ENCODE data around the gene TRIM4.
"Not testable (repeated sequence)": the region's sequence is repeated elsewhere in the genome, so short reads cannot be mapped to it uniquely, and the experiment has no call there.

TRIM4 gene

DNA sequence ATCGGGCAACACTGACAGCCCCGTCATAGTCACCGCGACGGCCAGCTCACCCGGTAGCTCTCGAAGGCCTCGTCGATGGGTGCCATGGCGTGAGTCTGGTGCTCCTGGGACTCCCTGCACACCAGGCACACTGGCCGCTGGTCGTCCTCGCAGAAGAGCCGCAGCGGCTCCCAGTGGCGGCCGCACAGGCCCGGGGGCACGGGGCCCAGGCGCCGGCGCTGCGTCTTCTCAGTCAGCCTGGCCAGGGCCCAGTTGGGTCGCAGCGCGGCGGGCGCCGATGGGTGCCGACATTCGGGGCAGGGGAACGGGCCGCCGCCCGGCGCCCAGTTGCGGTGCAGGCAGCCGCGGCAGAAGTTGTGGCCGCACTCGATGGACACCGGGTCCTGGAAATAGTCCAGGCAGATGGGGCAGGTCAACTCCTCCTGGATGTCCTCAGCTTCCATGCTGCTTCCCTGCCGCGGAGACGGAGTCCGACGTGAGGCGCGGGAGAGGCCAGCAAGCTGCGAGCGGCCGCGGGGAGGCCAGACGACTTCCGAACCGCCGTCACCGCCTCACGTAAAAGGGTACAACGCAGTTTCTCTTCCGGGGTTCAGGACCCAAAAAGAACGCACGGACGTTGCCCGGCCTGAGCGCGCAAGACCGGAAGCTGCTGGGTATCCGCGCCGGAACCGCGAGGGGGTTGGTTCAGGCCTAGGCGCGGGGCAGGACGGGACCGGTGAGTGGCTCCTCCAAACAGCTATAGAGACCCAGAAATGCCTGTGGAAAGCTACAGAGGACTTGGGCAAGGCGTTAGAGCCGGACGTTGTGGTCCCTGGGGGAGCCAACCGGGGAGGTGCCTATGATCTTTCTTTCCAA, at the start of gene TRIM4:
TRIM4 (minus strand) TSS at position 572 of the 855 bp plus-strand sequence; CDS start at position 443, 129 bp downstream.
- peak; percentile 93 for DNase-seq (ENCODE audit: low spot score)

DNA sequence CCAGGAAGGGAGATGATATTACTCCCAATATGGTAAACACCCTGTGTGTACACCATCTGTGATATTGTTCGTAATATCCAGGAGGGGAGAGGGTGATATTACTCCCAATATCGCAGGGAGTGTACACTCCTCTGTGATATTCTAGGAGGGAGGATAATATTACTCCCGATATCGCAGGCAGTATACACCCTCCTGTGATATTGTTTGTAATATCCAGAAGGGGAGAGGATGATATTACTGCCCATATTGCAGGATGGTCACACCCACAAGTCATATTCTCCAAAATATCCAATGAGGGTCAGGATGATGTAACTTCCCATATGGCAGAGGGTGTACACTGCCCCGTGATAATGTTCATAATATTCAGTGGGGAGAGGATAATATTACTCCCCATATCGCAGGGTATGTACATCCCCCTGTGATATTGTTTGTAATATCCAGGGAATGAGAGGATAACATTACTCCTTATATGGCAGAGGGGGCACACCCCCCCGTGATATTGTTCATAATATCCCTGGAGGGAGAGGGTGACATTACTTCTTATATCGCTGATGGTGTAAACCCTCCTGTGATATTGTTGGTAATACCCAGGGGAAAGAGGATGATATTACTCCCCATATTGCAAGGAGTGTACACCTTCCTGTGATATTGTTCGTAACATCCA, 39.4 kb upstream of the TRIM4 start:
- DNase-seq (ENCODE audit: low spot score) = no peak

DNA sequence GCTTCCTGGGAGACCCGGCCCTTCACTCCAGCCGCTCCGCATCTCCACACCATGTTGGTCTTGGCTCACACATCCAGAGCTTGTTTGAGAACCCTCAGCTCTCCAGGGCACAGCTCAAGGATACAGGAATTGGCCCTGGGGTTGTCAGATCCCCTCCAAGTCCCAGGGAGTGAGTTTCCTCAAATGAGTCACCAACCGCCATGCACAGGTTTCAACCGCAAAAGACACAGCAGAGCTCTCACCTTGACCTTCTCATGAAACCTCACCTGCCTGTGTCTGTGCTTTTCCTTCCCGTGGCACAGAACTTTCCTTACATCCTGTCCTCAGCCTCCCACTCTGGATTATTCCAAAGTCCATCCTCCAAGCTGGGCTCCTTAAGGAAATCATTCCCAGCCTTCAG, 35.9 kb upstream of the TRIM4 start:
- DNase-seq (ENCODE audit: low spot score) = no peak

- DNase-seq (ENCODE audit: low spot score) = not testable (repeated sequence)
These were observed 35.3 kb upstream of the TRIM4 start for GRCh38 chr7:99954643-99955042.

- DNase-seq (ENCODE audit: low spot score) = no peak
These were observed 34.3 kb upstream of the TRIM4 start for GRCh38 chr7:99953649-99954048.

GRCh38 chr7:99952649-99953048, 33.3 kb upstream of the TRIM4 start:
- not testable (repeated sequence) for DNase-seq (ENCODE audit: low spot score)

- DNase-seq (ENCODE audit: low spot score) = not testable (repeated sequence)
These were observed 31.5 kb upstream of the TRIM4 start for GRCh38 chr7:99950819-99951218.

- DNase-seq (ENCODE audit: low spot score) = no peak
These were observed 30.4 kb upstream of the TRIM4 start for GRCh38 chr7:99949645-99950228.

GRCh38 chr7:99947608-99948007, 28.3 kb upstream of the TRIM4 start:
- no peak for DNase-seq (ENCODE audit: low spot score)

DNA sequence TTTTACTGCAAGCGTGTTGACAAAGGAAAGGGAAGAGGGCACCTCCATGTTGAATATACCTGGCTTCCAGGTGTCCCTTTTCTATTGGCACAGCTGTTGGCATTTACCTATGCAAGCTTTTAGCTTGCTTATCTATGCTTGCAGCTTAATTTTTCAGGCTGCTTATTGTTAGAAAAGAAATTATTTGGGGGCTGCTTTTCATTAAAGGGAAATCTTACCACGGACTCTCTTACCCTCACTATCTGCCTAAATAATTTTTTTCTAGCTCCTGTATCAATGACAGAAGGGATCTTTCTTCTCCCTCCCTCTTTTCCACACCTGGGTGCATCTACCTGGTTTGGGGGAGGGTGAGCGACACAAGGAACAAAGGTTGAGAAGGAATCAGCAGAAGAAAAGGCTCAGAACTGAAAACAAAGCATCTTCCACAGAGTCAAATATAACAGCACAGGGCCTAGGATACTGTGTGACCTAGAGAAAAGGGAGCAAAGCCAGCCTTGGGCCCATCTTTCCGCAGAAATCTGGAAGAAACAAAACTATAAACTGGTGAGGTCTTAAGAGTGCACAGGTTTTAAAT, 25.3 kb upstream of the TRIM4 start:
- DNase-seq (ENCODE audit: low spot score) = no peak

DNA sequence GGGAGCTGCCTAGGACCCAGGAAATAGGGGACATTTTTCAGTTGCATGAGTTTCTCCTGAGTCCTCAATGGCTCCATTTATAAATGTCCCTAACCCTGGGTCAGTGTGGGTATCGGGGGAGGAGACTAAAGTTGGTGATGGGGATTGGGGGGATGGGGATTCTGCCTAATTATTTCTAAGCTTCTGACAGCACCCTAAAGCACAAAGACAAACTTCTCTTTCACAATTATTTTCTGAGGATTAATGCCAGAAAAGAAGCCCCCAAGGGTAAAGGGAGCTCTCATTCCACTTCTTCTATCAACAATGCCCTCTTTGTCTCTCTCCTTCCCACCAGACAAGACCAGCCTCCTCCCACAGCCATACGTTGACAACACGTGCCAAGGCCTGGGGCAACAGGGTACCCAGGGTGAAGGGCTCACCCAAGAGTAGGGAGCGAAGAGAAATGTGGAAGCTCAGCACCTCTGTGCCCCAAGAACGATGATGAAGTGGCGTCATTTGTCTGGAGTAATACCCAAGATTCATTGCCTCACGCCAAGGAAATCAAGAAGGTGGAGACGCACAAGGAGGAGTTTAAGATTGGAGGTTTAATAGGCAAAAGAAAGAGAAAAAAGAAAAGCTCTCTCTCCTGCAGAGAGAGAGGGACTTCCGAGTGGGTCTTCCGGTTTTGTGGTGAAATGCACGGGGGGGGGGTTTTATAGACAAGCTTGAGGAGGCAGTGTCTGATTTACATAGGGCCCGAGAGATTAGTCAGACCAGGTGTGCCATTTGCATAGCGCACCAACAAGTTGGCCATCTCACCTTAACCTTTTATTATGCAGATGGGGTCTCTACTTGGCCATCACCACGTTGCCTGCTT, 24.5 kb upstream of the TRIM4 start:
- DNase-seq (ENCODE audit: low spot score) = no peak

GRCh38 chr7:99938296-99938695, 19.0 kb upstream of the TRIM4 start:
- no peak for DNase-seq (ENCODE audit: low spot score)

DNA sequence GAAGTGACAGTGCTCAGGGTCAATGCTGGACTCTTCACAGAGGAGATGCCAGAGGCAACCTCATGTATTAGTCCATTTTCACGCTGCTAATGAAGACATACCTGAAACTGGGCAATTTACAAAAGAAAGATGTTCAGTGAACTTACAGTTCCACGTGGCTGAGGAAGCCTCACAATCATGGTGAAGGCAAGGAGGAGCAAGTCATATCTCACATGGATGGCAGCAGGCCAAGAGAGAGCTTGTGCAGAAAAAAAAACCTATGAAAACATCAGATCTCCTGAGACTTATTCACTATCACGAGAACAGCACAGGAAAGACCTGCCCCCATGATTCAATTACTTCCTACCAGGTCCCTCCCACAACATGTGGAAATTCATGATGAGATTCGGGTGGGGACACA, 15.7 kb upstream of the TRIM4 start:
- not testable (repeated sequence) for DNase-seq (ENCODE audit: low spot score)

DNA sequence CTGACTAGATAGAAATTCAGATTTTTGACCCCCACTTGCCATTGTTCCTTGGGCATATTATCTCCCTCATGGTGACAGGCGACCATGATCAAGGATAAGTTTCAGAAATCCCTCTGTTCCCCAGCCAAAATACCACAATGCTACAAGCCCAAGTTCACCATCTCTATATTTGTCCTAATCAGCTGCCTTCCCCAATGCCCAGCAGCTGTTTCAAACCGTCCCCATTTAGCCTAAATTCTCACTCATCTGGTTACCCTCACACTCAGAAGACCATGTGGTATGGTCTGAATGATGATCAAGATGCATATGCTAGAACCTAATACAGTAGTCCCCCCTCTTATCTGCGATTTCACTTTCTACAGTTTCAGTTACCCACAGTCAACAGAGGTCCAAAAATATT, 11.0 kb upstream of the TRIM4 start:
- DNase-seq (ENCODE audit: low spot score) = no peak

- DNase-seq (ENCODE audit: low spot score) = no peak
These were observed 10.4 kb upstream of the TRIM4 start for GRCh38 chr7:99929730-99930053.

DNA sequence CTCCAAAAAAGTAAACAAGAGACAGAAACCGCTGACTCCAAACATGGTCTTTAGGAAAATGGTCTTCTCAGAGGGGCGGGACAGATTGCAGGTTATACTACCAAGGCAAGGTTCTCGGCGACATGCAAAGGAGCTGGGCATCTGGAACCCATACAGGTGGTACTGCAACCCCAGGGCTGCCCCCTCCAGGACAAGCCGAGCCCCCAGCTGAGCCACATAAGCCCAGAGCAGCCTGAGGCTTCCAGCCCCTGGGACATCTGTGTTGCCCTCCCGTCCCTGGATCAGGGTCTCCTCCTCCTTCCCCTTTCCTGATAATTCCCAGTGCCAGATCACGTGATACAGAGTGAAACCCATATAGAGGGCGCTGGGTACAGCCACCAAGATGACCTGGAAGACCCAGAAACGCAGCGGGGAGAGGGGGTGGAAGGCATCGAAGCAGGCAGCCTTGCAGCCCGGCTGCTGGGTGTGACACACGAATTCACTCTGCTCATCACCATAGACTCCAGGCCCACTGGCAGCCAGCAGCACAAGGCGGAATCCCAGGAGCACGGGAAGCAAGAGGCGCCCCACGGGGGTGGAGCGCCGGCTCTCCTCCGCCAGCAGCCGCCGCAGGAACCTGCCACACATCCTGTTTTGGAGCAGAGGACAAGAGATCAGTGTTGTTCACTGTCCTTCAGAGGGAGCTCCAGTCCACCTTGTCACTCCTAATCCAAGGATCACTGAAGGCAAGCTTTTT, 9.8 kb upstream of the TRIM4 start, which contains the start of gene GJC3:
GJC3 (minus strand) TSS at position 627 of the 736 bp plus-strand sequence; CDS start at position 627, 0 bp downstream.
- peak; percentile 74 for DNase-seq (ENCODE audit: low spot score)

DNA sequence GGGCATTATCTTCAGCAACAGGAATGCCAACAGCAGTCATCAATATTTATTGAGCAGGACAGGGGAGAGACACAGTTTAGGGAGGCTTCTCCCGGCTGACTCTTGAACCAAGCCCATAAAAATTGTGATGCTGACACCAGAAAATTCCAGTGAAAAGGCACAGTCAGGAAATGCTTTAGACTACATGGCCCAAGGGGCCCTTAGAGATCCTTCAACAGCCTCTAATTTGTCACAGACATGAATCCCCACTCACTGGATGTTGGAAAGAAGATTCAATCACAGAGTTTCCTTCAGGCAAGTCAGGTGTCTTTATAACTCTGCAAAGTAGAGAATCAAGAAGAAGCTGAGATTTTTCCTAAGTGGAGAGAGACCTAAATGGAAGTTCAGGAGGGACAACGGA, 8.9 kb upstream of the TRIM4 start:
- no peak for DNase-seq (ENCODE audit: low spot score)

DNA sequence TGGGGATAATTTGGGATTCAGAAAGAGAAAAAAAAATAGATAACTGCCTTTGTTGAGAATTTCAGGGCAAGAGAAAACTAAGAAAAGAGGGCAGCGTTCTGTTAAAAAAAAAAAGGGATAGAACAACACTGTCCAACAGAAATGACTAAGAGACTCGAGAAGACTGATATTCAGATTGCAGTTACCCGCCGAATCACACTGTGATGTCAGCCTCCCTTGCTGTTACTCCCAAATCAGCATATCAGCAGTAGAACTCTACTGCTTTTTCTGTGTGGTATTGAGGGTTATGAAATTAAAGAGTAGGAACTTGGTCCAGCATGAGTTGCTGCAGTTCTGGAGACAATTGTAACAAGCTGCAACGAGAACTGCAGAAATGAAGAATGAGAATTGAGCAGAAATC, 8.2 kb upstream of the TRIM4 start:
- DNase-seq (ENCODE audit: low spot score) = no peak

GRCh38 chr7:99926321-99926720, 7.0 kb upstream of the TRIM4 start:
- no peak for DNase-seq (ENCODE audit: low spot score)

- DNase-seq (ENCODE audit: low spot score) = no peak
These were observed 3.9 kb upstream of the TRIM4 start for GRCh38 chr7:99923200-99923599.

DNA sequence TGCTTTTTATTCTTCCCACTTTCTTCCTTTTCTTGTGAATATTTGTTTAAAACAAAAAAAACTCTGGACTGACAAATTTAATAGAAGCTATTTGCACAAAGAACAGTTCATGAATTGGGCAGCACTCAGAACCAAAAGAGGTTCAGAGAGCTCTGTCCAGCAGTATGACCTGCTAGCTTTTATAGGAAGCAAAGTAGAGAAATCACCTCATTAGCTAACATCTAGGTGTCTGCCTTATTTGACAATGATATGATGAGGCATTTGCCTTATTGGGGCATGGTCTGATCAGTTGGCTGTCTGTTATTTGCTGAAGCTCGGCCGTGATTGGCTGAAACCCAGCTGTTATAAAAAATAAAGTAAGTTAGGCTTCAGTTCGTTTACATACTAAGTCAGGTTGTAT, 819 bp upstream of the TRIM4 start:
- DNase-seq (ENCODE audit: low spot score) = no peak

Data from D341Med (cell line).